ENCODE results near the gene CPNE5.

The CPNE5 gene

GRCh38 chr6:36765190-36765589, 74.1 kb downstream of the CPNE5 start:
- TF ChIP-seq SP1 (IDR thresholded peaks at IDR 0.05) (no peak), NFRKB (IDR thresholded peaks at IDR 0.05) (no peak), L3MBTL2 (conservative IDR thresholded peaks at IDR 0.05) (no peak), ARNT (IDR thresholded peaks at IDR 0.05) (no peak)
- CTCF ChIA-PET = interaction anchor here (0.9 to 3.0 kb wide), 9 partner anchors 11 to 253 kb away, joined by 3 to 41 read pairs (median 5); no protein-coding TSS in a partner anchor
- POLR2A ChIA-PET = interaction anchor here (1.7 kb wide), 1 partner anchor 220 kb away, joined by 5 read pairs; the partner anchor contains the start of gene MTCH1
- no peak for DNase-seq (ENCODE audit: extremely low spot score)

DNA sequence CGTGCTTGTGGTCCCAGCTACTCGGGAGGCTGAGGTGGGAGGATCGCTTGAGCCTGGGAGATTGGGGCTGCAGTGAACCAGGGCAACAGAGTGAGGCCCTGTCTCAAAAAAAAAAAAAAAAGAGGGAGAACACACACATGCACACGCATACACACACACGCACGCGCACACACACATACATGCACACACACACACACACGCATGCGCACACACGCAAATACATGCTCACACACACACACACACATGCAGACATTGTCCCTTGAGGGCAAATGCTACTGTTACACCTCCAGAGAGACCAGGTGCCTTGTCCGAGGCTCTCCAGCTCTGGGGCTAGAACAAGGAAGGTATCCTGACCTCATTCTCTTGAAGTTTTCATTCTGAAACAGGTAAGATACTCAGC, 77.1 kb downstream of the CPNE5 start:
- TF ChIP-seq SP1 (IDR thresholded peaks at IDR 0.05) = no peak
- no peak for TF ChIP-seq HDGF (IDR thresholded peaks at IDR 0.05; ENCODE audit: borderline replicate concordance)
- TF ChIP-seq ELF4 (IDR thresholded peaks at IDR 0.05) = no peak
- TF ChIP-seq TARDBP (IDR thresholded peaks at IDR 0.05) = no peak
- TF ChIP-seq ARNT (IDR thresholded peaks at IDR 0.05) = no peak
- TF ChIP-seq L3MBTL2 (conservative IDR thresholded peaks at IDR 0.05) = no peak
- TF ChIP-seq ZNF384 (IDR thresholded peaks at IDR 0.05) = no peak
- ChIA-PET POLR2A (no interaction called here), CTCF (no interaction called here)
- no peak for DNase-seq (ENCODE audit: extremely low spot score)

- CTCF ChIA-PET = interaction anchor here (1.1 to 2.3 kb wide), 2 partner anchors 146 to 257 kb away, joined by 7 read pairs; no protein-coding TSS in a partner anchor
- TF ChIP-seq ZNF384 (IDR thresholded peaks at IDR 0.05) (no peak), HDGF (IDR thresholded peaks at IDR 0.05; ENCODE audit: borderline replicate concordance) (no peak), PKNOX1 (IDR thresholded peaks at IDR 0.05) (no peak), TARDBP (IDR thresholded peaks at IDR 0.05) (no peak), SUZ12 (IDR thresholded peaks at IDR 0.05) (no peak)
- DNase-seq (ENCODE audit: extremely low spot score) = no peak
- POLR2A ChIA-PET = no interaction called here
Measured at GRCh38 chr6:36760685-36761435, 78.4 kb downstream of the CPNE5 start.

- ChIA-PET CTCF (interaction anchor here (0.6 to 2.3 kb wide), 16 partner anchors 9 to 479 kb away, joined by 3 to 7 read pairs (median 3); partner anchors contain the start of gene CDKN1A), POLR2A (interaction anchor here (1.0 kb wide), 1 partner anchor 126 kb away, joined by 3 read pairs; the partner anchor contains the start of gene C6orf89)
- DNase-seq (ENCODE audit: extremely low spot score) = peak; percentile 92
Measured at GRCh38 chr6:36759148-36759759, 80.0 kb downstream of the CPNE5 start.

DNA sequence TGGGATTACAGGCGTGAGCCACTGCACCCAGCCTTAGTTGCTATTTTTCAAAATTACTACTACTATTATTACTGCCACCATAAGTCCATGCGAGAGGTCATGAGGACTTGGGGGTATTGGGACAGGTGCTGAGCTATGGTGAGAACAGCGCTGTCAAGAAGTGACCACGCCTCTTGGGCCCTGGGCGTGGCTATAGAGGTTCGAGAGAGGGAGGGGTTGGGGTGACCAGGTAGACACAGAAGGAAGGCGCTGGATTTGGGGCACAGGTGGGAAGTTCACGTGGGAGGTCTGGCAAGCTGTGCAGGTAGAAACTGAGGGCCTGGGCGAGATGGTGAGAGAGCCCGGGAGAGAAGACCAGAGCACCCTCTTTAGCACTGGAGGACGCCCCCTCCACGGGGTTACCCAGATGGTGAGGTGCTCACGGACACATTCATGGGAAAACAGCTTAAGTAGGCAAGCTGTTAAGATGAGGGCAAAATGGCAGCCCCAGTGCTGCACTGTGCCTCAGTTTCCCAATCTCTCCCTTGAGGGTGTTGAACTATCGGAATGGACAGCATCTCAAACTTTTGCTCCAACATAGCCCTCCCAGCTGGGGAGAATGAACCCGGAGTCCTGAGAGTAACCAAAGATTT, 80.6 kb downstream of the CPNE5 start:
- DNase-seq (ENCODE audit: extremely low spot score) = no peak

More at GRCh38 chr6:36759148-36759759, 80.0 kb downstream of the CPNE5 start:
- TF ChIP-seq TARDBP (IDR thresholded peaks at IDR 0.05) (no peak), FOXM1 (IDR thresholded peaks at IDR 0.05; ENCODE audit: borderline replicate concordance) (no peak), HDGF (IDR thresholded peaks at IDR 0.05; ENCODE audit: borderline replicate concordance) (no peak), BHLHE40 (IDR thresholded peaks at IDR 0.05; ENCODE audit: borderline replicate concordance) (no peak), SP1 (IDR thresholded peaks at IDR 0.05) (no peak), NFRKB (IDR thresholded peaks at IDR 0.05) (no peak), PKNOX1 (IDR thresholded peaks at IDR 0.05) (no peak), LEF1 (IDR thresholded peaks at IDR 0.05; ENCODE audit: borderline replicate concordance) (no peak)

More for the DNA sequence above, 80.6 kb downstream of the CPNE5 start:
- CTCF ChIA-PET = interaction anchor here (0.6 to 1.6 kb wide), 11 partner anchors 13 to 478 kb away, joined by 3 to 7 read pairs (median 4); partner anchors contain the start of gene CDKN1A
- POLR2A ChIA-PET = interaction anchor here (1.0 kb wide), 1 partner anchor 127 kb away, joined by 3 read pairs; the partner anchor contains the start of gene C6orf89
- no peak for TF ChIP-seq BHLHE40 (IDR thresholded peaks at IDR 0.05; ENCODE audit: borderline replicate concordance)
- TF ChIP-seq TARDBP (IDR thresholded peaks at IDR 0.05) = no peak
- TF ChIP-seq CTBP1 (IDR thresholded peaks at IDR 0.05; ENCODE audit: borderline replicate concordance) = no peak
- no peak for TF ChIP-seq ELF4 (IDR thresholded peaks at IDR 0.05)
- TF ChIP-seq SUZ12 (IDR thresholded peaks at IDR 0.05) = no peak
- no peak for TF ChIP-seq L3MBTL2 (conservative IDR thresholded peaks at IDR 0.05)
- no peak for TF ChIP-seq FOXM1 (IDR thresholded peaks at IDR 0.05; ENCODE audit: borderline replicate concordance)
- no peak for TF ChIP-seq NFRKB (IDR thresholded peaks at IDR 0.05)
- TF ChIP-seq ZNF384 (IDR thresholded peaks at IDR 0.05) = no peak
- no peak for TF ChIP-seq PKNOX1 (IDR thresholded peaks at IDR 0.05)
